HUES64 (cell line): Measurements from ENCODE around the gene SEC14L6.
A peak's percentile ranks its signal among the peaks of the same experiment; 100 is the strongest.
"Not testable (repeated sequence)": the region's sequence is repeated elsewhere in the genome, so short reads cannot be mapped to it uniquely, and the experiment has no call there.

Source experiments
- H3K27ac ChIP-seq: 2 replicates; pipeline ENCODE4 v1.7.0; 2013; ENCODE audit warnings: low read depth, low read length, inconsistent platforms
- H3K27me3 ChIP-seq: 2 replicates; pipeline ENCODE4 v1.6.1; 2013; ENCODE audit warnings: mild to moderate bottlenecking, low read length; ENCODE audit not compliant: insufficient read depth
- H3K36me3 ChIP-seq: 2 replicates; pipeline ENCODE4 v1.6.1; 2013; ENCODE audit warnings: mild to moderate bottlenecking, low read length; ENCODE audit not compliant: insufficient read depth
- H3K4me1 ChIP-seq: 2 replicates; pipeline ENCODE4 v1.6.1; 2013; ENCODE audit warnings: mild to moderate bottlenecking, low read length, moderate library complexity; ENCODE audit not compliant: insufficient read depth
- H3K4me3 ChIP-seq: 2 replicates; pipeline ENCODE4 v1.5.1; 2013; ENCODE audit warnings: mild to moderate bottlenecking, low read length, moderate library complexity
- H3K9ac ChIP-seq: 2 replicates; pipeline ENCODE4 v1.6.1; 2013; ENCODE audit warnings: mild to moderate bottlenecking, low read depth, low read length
- H3K9me3 ChIP-seq: 2 replicates; pipeline ENCODE4 v1.6.1; 2013; ENCODE audit warnings: low read depth, low read length; ENCODE audit not compliant: insufficient read depth
- WGBS: fragments of 150-250, 120-280 bp; methylation state at CpG from one replicate; pipeline ENCODE4 v1.1.7; 2013; ENCODE audit warnings: missing lambda C conversion rate; 5-methylcytosine and 5-hydroxymethylcytosine counted together

The SEC14L6 gene

GRCh38 chr22:30575859-30576258 lies 29.3 kb upstream of the SEC14L6 start:
- WGBS, result 94% methylated on average over 15 of the region's 15 CpGs
- no peak overlapping the region for H3K27ac ChIP-seq
- no peak overlapping the region for H3K4me3 ChIP-seq
- H3K4me1 ChIP-seq, result no peaks in the 10 kb centered on the region; the same call in 1 of the 2 replicates
- no peak overlapping the region for H3K9ac ChIP-seq
- peaks cover 54% of the 10 kb centered on the region for H3K36me3 ChIP-seq
- H3K27me3 ChIP-seq, result no peaks in the 10 kb centered on the region
- H3K9me3 ChIP-seq, result no peaks in the 10 kb centered on the region

GRCh38 chr22:30574997-30575671 lies 28.6 kb upstream of the SEC14L6 start:
- H3K36me3 ChIP-seq, result peaks cover 47% of the 10 kb centered on the region
- H3K27me3 ChIP-seq, result no peaks in the 10 kb centered on the region
- H3K9me3 ChIP-seq, result no peaks in the 10 kb centered on the region
- H3K4me3 ChIP-seq, result peak overlapping the region; percentile 56
- H3K4me1 ChIP-seq, result no peaks in the 10 kb centered on the region; the same call in 1 of the 2 replicates
- H3K9ac ChIP-seq, result peak overlapping the region; percentile 39; the same call in 1 of the 2 replicates
- no peak overlapping the region for H3K27ac ChIP-seq
- WGBS, result 84% methylated on average over 12 of the region's 12 CpGs

DNA sequence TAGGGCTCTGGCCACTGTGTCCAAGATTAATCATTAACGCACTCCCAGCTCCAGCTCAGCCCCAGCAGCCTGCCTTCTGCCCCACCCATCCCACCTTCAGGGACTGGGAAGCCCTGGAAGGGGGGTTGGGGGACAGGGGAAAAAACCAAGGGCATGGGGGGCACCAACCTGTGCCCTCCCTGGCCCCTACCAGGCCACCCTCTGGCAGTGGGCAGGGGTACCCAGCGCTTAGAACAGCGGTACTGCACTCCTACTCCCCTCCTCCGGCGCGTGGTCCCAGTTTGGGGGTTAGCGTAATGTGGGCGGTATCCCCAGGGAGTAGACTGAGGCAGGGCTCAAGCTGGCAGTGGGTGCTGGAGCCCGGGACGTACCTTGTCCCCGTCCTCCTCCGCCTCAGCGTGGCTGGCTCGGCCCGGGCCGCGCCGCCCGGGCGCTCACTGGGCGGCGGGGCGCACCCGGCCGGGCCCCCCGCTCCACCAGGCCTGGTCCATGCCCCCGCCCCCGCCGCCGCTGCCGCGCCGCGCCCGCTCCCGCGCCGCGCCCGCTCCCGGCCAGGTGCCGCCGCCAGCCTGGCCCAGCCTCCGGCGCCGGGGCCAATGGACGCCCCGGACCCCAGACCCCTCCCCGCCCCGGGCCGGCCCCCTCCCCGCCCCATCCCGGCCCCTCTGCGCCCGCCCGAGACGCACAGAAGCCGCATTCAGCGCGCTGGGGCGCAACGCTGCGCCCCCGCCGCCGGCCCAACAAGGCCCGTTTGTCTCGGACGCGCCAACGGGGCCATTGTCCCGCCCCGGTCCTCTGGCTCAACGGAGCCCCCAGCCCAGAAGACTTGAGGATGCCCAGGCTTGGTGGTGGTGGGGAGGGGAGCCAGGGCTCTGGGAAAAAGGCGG lies 27.8 kb upstream of the SEC14L6 start, which contains the start of gene GAL3ST1:
Gene GAL3ST1 (minus strand): TSS at position 571 of the 887 bp plus-strand sequence. CDS start 17,273 bp downstream, outside the sequence.
- Histone ChIP-seq H3K9ac (peak within 1 kb of the TSS; percentile 67), H3K4me3 (peak within 1 kb of the TSS; percentile 67), H3K4me1 (no peaks in the 10 kb centered on the region; the same call in 1 of the 2 replicates), H3K27me3 (no peaks in the 10 kb centered on the region), H3K9me3 (no peaks in the 10 kb centered on the region), H3K27ac (no peak within 1 kb of the TSS), H3K36me3 (peaks cover 39% of the 10 kb centered on the region)
- 3% methylated on average over 74 of the region's 75 CpGs for WGBS

DNA sequence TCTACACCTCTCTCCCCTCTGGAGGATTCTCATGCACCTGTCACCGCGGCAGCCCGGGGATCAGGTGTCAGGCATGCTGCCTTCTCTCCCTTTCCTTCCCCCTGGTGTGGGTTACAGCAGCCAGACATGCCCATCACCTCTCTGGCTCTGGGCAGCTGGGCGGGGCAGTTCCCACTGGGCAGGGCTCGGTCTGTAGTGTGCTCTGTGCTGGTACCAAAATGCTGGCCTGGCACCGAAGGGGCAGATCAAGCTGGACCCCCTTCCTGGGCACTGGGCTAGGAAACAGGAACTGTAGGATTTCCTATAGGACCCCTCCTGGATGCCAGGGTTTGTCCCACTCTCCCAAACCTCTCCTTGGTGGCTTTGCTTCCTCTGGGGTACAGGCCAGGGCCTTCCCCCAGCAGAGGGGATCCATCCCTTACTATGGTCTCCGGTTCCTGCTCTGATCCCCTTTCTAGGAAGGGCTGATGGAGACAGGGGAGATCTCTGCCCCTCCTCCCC lies 27.1 kb upstream of the SEC14L6 start:
- Histone ChIP-seq H3K27me3 (no peaks in the 10 kb centered on the region), H3K4me1 (no peaks in the 10 kb centered on the region; the same call in 1 of the 2 replicates), H3K4me3 (peak overlapping the region; percentile 67), H3K9me3 (no peaks in the 10 kb centered on the region), H3K27ac (no peak overlapping the region), H3K9ac (peak overlapping the region; percentile 67; the same call in 1 of the 2 replicates), H3K36me3 (peaks cover 32% of the 10 kb centered on the region)
- WGBS, result 65% methylated on average over 7 of the region's 7 CpGs

DNA sequence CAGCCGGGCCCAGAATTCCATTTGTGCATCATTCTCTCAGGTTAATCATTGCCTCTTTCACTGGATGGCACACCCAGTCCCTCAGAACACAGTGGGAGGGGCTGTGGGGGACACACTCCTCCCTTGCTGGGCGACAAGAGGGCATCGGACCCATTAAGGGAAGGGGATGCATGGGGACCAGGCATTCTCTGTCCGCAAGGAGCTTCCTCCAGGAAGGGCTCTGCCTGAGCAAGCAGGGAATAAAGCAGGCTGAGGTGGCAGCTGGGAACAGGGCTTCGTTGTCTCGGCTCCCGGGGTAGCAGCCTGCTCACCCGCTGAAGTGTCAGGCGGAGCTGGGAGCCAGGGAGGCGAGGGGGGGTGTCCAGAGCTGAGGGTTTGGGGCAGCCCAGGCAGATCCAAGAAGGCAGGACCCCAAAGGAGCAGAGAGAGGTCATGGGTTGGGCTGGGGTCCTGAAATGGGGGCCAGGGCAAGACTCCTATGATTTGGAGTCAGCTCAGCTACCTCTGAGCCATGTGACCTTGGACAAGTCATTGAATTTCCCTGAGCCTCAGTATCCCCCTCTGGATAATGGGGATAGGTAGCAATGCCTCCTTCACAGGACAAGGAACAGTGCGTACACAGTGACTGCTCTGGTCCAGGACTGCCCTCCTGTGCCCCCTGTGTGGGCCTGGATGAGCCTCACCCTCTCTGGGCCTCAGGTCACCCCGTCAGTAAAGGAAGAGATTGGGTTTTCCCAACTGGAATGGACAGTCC lies 26.5 kb upstream of the SEC14L6 start:
- no peak overlapping the region for H3K27ac ChIP-seq
- H3K27me3 ChIP-seq, result no peaks in the 10 kb centered on the region
- no peak overlapping the region for H3K4me3 ChIP-seq
- H3K4me1 ChIP-seq, result no peaks in the 10 kb centered on the region; the same call in 1 of the 2 replicates
- H3K9me3 ChIP-seq, result no peaks in the 10 kb centered on the region
- 80% methylated on average over 12 of the region's 12 CpGs for WGBS
- peaks cover 26% of the 10 kb centered on the region for H3K36me3 ChIP-seq
- no peak overlapping the region for H3K9ac ChIP-seq

DNA sequence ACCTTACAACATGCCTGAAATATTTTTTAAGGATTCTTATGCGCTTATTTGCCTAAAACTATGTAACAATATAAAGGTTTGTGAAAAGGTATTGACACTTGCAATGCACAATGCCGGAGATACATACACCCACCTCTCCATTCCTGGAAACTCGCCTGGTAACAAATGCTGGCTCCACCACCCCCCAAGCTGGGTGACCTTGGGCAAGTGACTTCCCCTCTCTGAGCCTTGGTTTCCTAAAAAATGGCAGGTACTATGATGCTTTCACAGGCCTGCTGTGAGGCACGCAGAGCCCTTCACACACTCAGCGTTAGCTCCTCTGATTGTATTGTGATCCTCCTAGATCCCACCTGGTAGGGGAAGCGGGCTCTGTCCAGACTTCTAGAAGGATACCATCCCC lies 25.7 kb upstream of the SEC14L6 start:
- no peaks in the 10 kb centered on the region; the same call in 1 of the 2 replicates for H3K4me1 ChIP-seq
- H3K9me3 ChIP-seq, result no peaks in the 10 kb centered on the region
- no peak overlapping the region for H3K9ac ChIP-seq
- no peak overlapping the region for H3K27ac ChIP-seq
- H3K36me3 ChIP-seq, result peaks cover 18% of the 10 kb centered on the region
- WGBS, result 91% methylated on average over 5 of the region's 6 CpGs
- no peak overlapping the region for H3K4me3 ChIP-seq
- no peaks in the 10 kb centered on the region for H3K27me3 ChIP-seq

DNA sequence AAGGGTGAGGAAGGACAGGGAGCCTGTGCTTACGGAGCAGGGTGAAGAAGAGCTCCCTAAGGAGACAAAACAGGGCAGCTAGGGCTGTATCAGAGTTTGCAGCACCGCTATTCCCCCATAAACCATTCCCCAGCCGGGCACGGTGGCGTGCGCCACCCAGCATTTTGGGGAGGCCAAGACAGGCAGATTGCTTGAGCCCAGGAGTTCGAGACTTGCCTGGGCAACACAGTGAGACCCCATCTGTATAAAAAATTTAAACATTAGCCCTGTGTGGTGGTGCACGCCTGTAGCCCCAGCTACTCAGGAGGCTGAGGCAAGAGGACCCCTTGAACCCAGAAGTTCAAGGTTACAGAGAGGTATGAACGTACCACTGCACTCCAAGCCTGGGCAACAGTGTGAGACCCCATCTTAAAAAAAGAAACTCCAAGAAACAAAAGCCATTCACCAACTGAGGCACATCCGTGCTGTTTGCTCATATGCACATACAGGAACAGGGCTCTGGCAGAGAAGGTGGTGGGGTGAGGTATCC lies 23.2 kb upstream of the SEC14L6 start:
- peaks cover 2% of the 10 kb centered on the region; the same call in 1 of the 2 replicates for H3K4me1 ChIP-seq
- H3K4me3 ChIP-seq, result no peak overlapping the region
- no peaks in the 10 kb centered on the region for H3K27me3 ChIP-seq
- H3K36me3 ChIP-seq, result no peaks in the 10 kb centered on the region
- WGBS, result 94% methylated on average over 10 of the region's 10 CpGs
- H3K27ac ChIP-seq, result no peak overlapping the region
- no peak overlapping the region for H3K9ac ChIP-seq
- no peaks in the 10 kb centered on the region for H3K9me3 ChIP-seq

DNA sequence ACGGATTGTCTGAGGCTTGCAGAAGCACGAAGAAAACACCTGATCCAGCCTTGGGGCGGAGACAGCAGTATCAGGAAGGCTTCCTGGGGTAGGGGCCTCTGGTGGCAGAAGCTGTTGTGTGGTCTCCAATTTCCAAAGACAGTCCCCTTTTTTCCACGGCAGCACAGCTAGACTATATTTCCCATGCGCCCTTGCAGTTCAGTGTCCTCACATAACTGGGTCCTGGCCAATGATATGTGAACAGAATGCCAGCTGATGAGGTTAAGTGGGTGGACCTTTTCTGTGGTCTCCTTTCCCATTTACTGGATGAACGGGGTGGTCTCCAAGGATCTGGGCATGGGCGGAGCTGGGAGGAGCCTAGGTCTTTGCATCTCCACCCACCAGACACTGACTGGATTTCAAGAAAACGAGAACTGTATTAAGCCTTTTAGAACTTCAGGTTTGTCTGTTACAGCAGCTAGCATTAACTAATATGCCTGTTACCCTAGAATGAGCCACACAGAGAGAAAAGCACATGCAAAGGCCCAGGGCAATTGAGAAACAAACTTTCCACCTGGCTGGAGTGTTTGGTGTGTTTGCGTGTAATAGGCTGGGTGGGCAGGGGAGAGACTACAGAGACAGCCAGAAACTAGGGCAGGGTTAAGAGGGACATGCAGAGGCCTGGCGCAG lies 21.7 kb upstream of the SEC14L6 start:
- H3K4me1 ChIP-seq, result peaks cover 5% of the 10 kb centered on the region; the same call in 1 of the 2 replicates
- no peak overlapping the region for H3K9ac ChIP-seq
- no peaks in the 10 kb centered on the region for H3K9me3 ChIP-seq
- no peak overlapping the region for H3K4me3 ChIP-seq
- no peaks in the 10 kb centered on the region for H3K27me3 ChIP-seq
- H3K36me3 ChIP-seq, result no peaks in the 10 kb centered on the region
- whole genome bisulfite sequencing, result 78% methylated on average over 10 of the region's 10 CpGs
- no peak overlapping the region for H3K27ac ChIP-seq

GRCh38 chr22:30567277-30567676 lies 20.7 kb upstream of the SEC14L6 start:
- H3K9ac ChIP-seq, H3K4me1 ChIP-seq, H3K27me3 ChIP-seq, H3K36me3 ChIP-seq, H3K9me3 ChIP-seq, H3K4me3 ChIP-seq, H3K27ac ChIP-seq: not testable (repeated sequence)
- 92% methylated on average over 6 of the region's 6 CpGs for WGBS

- Histone ChIP-seq H3K9ac (no peak overlapping the region), H3K9me3 (no peaks in the 10 kb centered on the region), H3K27ac (no peak overlapping the region), H3K27me3 (no peaks in the 10 kb centered on the region), H3K36me3 (no peaks in the 10 kb centered on the region), H3K4me1 (peaks cover 9% of the 10 kb centered on the region), H3K4me3 (no peak overlapping the region)
- 84% methylated on average over 7 of the region's 7 CpGs for WGBS
These were observed 19.6 kb upstream of the SEC14L6 start for GRCh38 chr22:30566125-30566524.
